ENCODE measurements around the gene ANKRD63.

DNA sequence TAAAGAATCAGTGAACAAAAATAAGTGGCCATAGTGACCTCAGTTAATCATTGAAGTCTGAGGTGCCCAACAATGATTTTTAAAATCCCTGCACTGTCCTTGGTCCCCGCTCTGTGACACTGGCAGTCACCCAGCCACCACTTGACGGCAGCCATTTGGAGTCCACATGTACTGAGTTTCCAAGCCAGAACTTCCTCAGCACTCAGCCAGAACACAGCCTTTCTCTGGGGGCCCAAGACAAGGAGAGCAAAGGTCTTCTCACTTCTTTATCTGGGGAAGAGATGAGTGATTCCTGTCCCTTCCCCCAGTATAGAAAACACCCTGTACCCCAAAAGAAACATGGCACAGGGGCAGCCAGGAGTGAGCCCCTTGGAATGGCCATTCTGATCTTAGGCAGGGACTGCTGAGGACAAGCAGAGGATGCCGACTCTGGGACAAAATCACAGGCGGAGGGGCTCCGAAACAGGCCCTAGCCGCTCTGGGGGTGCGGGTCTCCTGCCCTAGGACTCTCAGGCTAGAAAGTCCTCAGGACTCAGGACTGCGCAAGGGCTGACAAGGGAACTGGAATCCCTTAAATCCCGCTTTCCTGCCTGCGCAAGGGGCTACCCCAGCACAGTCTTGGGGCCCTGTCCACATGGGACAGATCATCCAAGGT, 31.3 kb downstream of the ANKRD63 start:
- TF ChIP-seq FOXM1 (IDR thresholded peaks at IDR 0.05; ENCODE audit: borderline replicate concordance, low read depth) (no peak), EP300 (IDR thresholded peaks at IDR 0.05; ENCODE audit: borderline replicate concordance) (no peak), NFIC (IDR thresholded peaks at IDR 0.05) (no peak), RAD21 (IDR thresholded peaks at IDR 0.05; ENCODE audit: low read depth) (no peak)
- TF ChIP-seq, protein P1, sequence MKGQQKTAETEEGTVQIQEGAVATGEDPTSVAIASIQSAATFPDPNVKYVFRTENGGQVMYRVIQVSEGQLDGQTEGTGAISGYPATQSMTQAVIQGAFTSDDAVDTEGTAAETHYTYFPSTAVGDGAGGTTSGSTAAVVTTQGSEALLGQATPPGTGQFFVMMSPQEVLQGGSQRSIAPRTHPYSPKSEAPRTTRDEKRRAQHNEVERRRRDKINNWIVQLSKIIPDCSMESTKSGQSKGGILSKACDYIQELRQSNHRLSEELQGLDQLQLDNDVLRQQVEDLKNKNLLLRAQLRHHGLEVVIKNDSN (IDR thresholded peaks at IDR 0.05), result no peak
- TF ChIP-seq, protein P2, sequence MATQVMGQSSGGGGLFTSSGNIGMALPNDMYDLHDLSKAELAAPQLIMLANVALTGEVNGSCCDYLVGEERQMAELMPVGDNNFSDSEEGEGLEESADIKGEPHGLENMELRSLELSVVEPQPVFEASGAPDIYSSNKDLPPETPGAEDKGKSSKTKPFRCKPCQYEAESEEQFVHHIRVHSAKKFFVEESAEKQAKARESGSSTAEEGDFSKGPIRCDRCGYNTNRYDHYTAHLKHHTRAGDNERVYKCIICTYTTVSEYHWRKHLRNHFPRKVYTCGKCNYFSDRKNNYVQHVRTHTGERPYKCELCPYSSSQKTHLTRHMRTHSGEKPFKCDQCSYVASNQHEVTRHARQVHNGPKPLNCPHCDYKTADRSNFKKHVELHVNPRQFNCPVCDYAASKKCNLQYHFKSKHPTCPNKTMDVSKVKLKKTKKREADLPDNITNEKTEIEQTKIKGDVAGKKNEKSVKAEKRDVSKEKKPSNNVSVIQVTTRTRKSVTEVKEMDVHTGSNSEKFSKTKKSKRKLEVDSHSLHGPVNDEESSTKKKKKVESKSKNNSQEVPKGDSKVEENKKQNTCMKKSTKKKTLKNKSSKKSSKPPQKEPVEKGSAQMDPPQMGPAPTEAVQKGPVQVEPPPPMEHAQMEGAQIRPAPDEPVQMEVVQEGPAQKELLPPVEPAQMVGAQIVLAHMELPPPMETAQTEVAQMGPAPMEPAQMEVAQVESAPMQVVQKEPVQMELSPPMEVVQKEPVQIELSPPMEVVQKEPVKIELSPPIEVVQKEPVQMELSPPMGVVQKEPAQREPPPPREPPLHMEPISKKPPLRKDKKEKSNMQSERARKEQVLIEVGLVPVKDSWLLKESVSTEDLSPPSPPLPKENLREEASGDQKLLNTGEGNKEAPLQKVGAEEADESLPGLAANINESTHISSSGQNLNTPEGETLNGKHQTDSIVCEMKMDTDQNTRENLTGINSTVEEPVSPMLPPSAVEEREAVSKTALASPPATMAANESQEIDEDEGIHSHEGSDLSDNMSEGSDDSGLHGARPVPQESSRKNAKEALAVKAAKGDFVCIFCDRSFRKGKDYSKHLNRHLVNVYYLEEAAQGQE (IDR thresholded peaks at IDR 0.05; ENCODE audit: low read depth), result no peak

Measured in Ishikawa (cell line).